ENCODE data around the gene IDE. TPM values are rescaled to one million over a fixed set of nuclear protein-coding genes. Genes with fewer than 3 reads are reported as not detected.
A peak's percentile ranks its signal among the peaks of the same experiment; 100 is the strongest.

IDE gene
- total RNA-seq, 1 experiment from 2014 or later: 41.2 TPM

GRCh38 chr10:92523639-92524038, 50.3 kb downstream of the IDE start:
- Histone ChIP-seq H3K4me2 (no peak overlapping the region), H3F3A (ENCODE audit: insufficient read depth, low read depth) (no peaks in the 10 kb centered on the region), H3K9me3 (ENCODE audit: insufficient read depth, low read depth) (no peaks in the 10 kb centered on the region), H3K79me2 (ENCODE audit: low read depth) (no peaks in the 10 kb centered on the region), H3K4me1 (replicated peaks; ENCODE audit: insufficient read depth) (no peaks in the 10 kb centered on the region), H3K36me3 (ENCODE audit: low read depth) (no peaks in the 10 kb centered on the region), H3K27me3 (ENCODE audit: insufficient read depth, low read depth) (no peaks in the 10 kb centered on the region), H3K9me2 (ENCODE audit: insufficient read depth) (no peaks in the 10 kb centered on the region), H2AFZ (no peak overlapping the region), H3K27ac (no peak overlapping the region), H3K4me3 (no peak overlapping the region), H4K20me1 (ENCODE audit: insufficient read depth) (no peaks in the 10 kb centered on the region)
- TF ChIP-seq CTCF (conservative IDR thresholded peaks at IDR 0.05) (no peak), EZH2 (IDR thresholded peaks at IDR 0.05; ENCODE audit: low read depth) (no peak)
- POLR2A ChIA-PET (ENCODE audit: unreplicated experiment): no interaction called here
- no peak for DNase-seq
- CTCF ChIA-PET: no interaction called here
- intact Hi-C loops (cut with micrococcal nuclease; ENCODE audit: unreplicated experiment): no loop called here
- no TSS peak for BruUV-seq (replicated peaks)

GRCh38 chr10:92517034-92517655, 56.7 kb downstream of the IDE start:
- Histone ChIP-seq H3K27me3 (ENCODE audit: insufficient read depth, low read depth) (no peaks in the 10 kb centered on the region), H3F3A (ENCODE audit: insufficient read depth, low read depth) (no peaks in the 10 kb centered on the region), H3K9me2 (ENCODE audit: insufficient read depth) (no peaks in the 10 kb centered on the region), H3K4me3 (no peak overlapping the region), H3K36me3 (ENCODE audit: low read depth) (no peaks in the 10 kb centered on the region), H3K4me2 (no peak overlapping the region), H3K9me3 (ENCODE audit: insufficient read depth, low read depth) (no peaks in the 10 kb centered on the region), H2AFZ (no peak overlapping the region), H4K20me1 (ENCODE audit: insufficient read depth) (no peaks in the 10 kb centered on the region), H3K79me2 (ENCODE audit: low read depth) (no peaks in the 10 kb centered on the region), H3K4me1 (replicated peaks; ENCODE audit: insufficient read depth) (no peaks in the 10 kb centered on the region), H3K27ac (no peak overlapping the region)
- peak; percentile 22 to 39 for DNase-seq
- intact Hi-C loops (cut with micrococcal nuclease; ENCODE audit: unreplicated experiment): loop anchor here (1.0 to 2.0 kb wide), 2 partner anchors 57 to 364 kb away; partner anchors contain the start of gene IDE
- BruUV-seq (replicated peaks): no TSS peak
- POLR2A ChIA-PET (ENCODE audit: unreplicated experiment): interaction anchor here (0.5 to 0.6 kb wide), 3 partner anchors 57 to 99 kb away, joined by 3 to 5 read pairs (median 3); partner anchors contain the start of gene IDE
- CTCF ChIA-PET: interaction anchor here (0.6 to 1.3 kb wide), 8 partner anchors 57 to 1667 kb away, joined by 3 to 16 read pairs (median 5); partner anchors contain the start of gene IDE
- TF ChIP-seq CTCF (conservative IDR thresholded peaks at IDR 0.05) (peak; percentile 79), EZH2 (IDR thresholded peaks at IDR 0.05; ENCODE audit: low read depth) (no peak)

GRCh38 chr10:92508866-92509265, 65.0 kb downstream of the IDE start:
- Histone ChIP-seq H3K9me2 (ENCODE audit: insufficient read depth) (no peaks in the 10 kb centered on the region), H3F3A (ENCODE audit: insufficient read depth, low read depth) (no peaks in the 10 kb centered on the region), H3K79me2 (ENCODE audit: low read depth) (no peaks in the 10 kb centered on the region), H3K27ac (no peak overlapping the region), H3K4me3 (no peak overlapping the region), H2AFZ (no peak overlapping the region), H3K4me2 (no peak overlapping the region), H3K27me3 (ENCODE audit: insufficient read depth, low read depth) (no peaks in the 10 kb centered on the region), H3K4me1 (replicated peaks; ENCODE audit: insufficient read depth) (no peaks in the 10 kb centered on the region), H3K9me3 (ENCODE audit: insufficient read depth, low read depth) (no peaks in the 10 kb centered on the region), H4K20me1 (ENCODE audit: insufficient read depth) (no peaks in the 10 kb centered on the region), H3K36me3 (ENCODE audit: low read depth) (no peaks in the 10 kb centered on the region)
- intact Hi-C loops (cut with micrococcal nuclease; ENCODE audit: unreplicated experiment): no loop called here
- ChIA-PET CTCF (no interaction called here), POLR2A (ENCODE audit: unreplicated experiment) (no interaction called here)
- BruUV-seq (replicated peaks): no TSS peak
- TF ChIP-seq CTCF (conservative IDR thresholded peaks at IDR 0.05): no peak
- no peak for TF ChIP-seq EZH2 (IDR thresholded peaks at IDR 0.05; ENCODE audit: low read depth)
- no peak for DNase-seq
